GM12878 (cell line): ENCODE data around the gene CELSR2. TPM values are rescaled to one million over a fixed set of nuclear protein-coding genes. Genes with fewer than 3 reads are reported as not detected.

ENCODE experiments used
- ATAC-seq: fragments of 200-7000 bp; cut with Tn5 transposase; 3 replicates; pipeline ENCODE4 v1.9.1; 2020; ENCODE audit warnings: mild to moderate bottlenecking, moderate library complexity
- BruUV-seq: library from RNA; stranded (reverse); fragments of 400-500 nt; replicated peaks from 2 replicates; lab custom pipeline; 2021; lab: Mats Ljungman, UMichigan
- CTCF ChIA-PET: fragments of 300-600 bp; sonication (Branson Sonifier 250); formaldehyde crosslinking; extraction: SDS; loops from one replicate; lab custom pipeline; 2021; ENCODE audit warnings: inconsistent platforms; lab: Yijun Ruan, JAX
- POLR2A ChIA-PET: fragments of 350-600 bp; formaldehyde crosslinking; extraction: SDS; loops from one replicate; lab custom pipeline; 2021; ENCODE audit warnings: inconsistent platforms; lab: Charles Lee
- RAD21 ChIA-PET: fragments of 300-600 bp; sonication (Branson Sonifier 250); formaldehyde crosslinking; loops from one replicate; lab custom pipeline; 2023; ENCODE audit warnings: antibody characterized with exemption; ENCODE audit not compliant: unreplicated experiment; lab: Charles Lee
- SMC1A ChIA-PET: fragments of 300-600 bp; sonication (Branson Sonifier 250); formaldehyde crosslinking; loops from one replicate; lab custom pipeline; 2023; ENCODE audit not compliant: unreplicated experiment, uncharacterized antibody; lab: Charles Lee
- DNase-seq: peaks from one replicate; pipeline ENCODE4 v3.0.0-alpha.2; 2011; ENCODE audit warnings: low read depth, low spot score
- FAIRE-seq: peaks from 3 replicates; lab custom pipeline; 2011; peaks lifted over from hg19 to GRCh38; lab: Jason Lieb, UNC
- H2AFZ ChIP-seq: 2 replicates; pipeline ENCODE4 v1.6.0; 2011; ENCODE audit warnings: low read depth, low read length, control low read depth; ENCODE audit not compliant: control insufficient read depth
- H3K27ac ChIP-seq: 2 replicates; pipeline ENCODE4 v1.5.1; 2011; ENCODE audit warnings: control low read depth; ENCODE audit not compliant: control insufficient read depth, insufficient read depth
- H3K27me3 ChIP-seq, 2 experiments: replicated peaks in 1 of 2; 2 replicates each; pipeline versions ENCODE4 v1.6.0 to v1.6.1; 2011; ENCODE audit warnings: low read length in 1 of 2; ENCODE audit not compliant: control insufficient read depth in 2 of 2, insufficient read depth in 2 of 2
- H3K36me3 ChIP-seq, 2 experiments: 2 replicates each; pipeline ENCODE4 v1.5.1; 2011; ENCODE audit warnings: low read length in 1 of 2; ENCODE audit not compliant: control insufficient read depth in 2 of 2, insufficient read depth in 2 of 2
- H3K4me1 ChIP-seq: 2 replicates; pipeline ENCODE4 v1.6.1; 2011; ENCODE audit warnings: mild to moderate bottlenecking, low read length, moderate library complexity, mixed read lengths; ENCODE audit not compliant: control insufficient read depth, insufficient read depth
- H3K4me2 ChIP-seq: 2 replicates; pipeline ENCODE4 v1.6.0; 2011; ENCODE audit warnings: control low read depth; ENCODE audit not compliant: control insufficient read depth, insufficient read depth
- H3K4me3 ChIP-seq: fragments of 200-600 bp; sonication (generic); 2 replicates; pipeline ENCODE4 v1.5.1; 2016
- H3K79me2 ChIP-seq: 2 replicates; pipeline ENCODE4 v1.6.0; 2011; ENCODE audit warnings: low read length; ENCODE audit not compliant: control insufficient read depth, insufficient read depth
- H3K9ac ChIP-seq: 2 replicates; pipeline ENCODE4 v1.8.0; 2011; ENCODE audit warnings: low read length, control low read depth, mixed read lengths; ENCODE audit not compliant: control insufficient read depth, insufficient read depth
- H3K9me3 ChIP-seq: replicated peaks from 3 replicates; pipeline ENCODE4 v1.5.1; 2011; ENCODE audit warnings: mild to moderate bottlenecking, low read length; ENCODE audit not compliant: control insufficient read depth, insufficient read depth
- H4K20me1 ChIP-seq: 2 replicates; pipeline ENCODE4 v1.6.0; 2011; ENCODE audit not compliant: control insufficient read depth, insufficient read depth
- CBFB ChIP-seq: IDR thresholded peaks from 2 replicates; pipeline ENCODE4 v1.6.1; 2016; ENCODE audit warnings: antibody characterized with exemption, low read depth
- E2F8 ChIP-seq: fragments of 450-650 bp; IDR thresholded peaks from 2 replicates; pipeline ENCODE4 v1.6.1; 2018; ENCODE audit warnings: mild to moderate bottlenecking, low read depth, moderate library complexity; ENCODE audit not compliant: partially characterized antibody
- FOS ChIP-seq: IDR thresholded peaks from 3 replicates; pipeline ENCODE4 v1.6.1; 2011; ENCODE audit warnings: borderline replicate concordance; ENCODE audit not compliant: insufficient read length; ENCODE audit errors: extremely low read depth
- HDAC2 ChIP-seq: fragments of 200-600 bp; sonication (generic); IDR thresholded peaks from 2 replicates; pipeline ENCODE4 v1.6.1; 2017
- HDGF ChIP-seq: fragments of 450-650 bp; IDR thresholded peaks from 2 replicates; pipeline ENCODE4 v1.6.1; 2016; ENCODE audit warnings: antibody characterized with exemption
- HSF1 ChIP-seq: fragments of 150-350 bp; IDR thresholded peaks from 2 replicates; pipeline ENCODE4 v1.6.1; 2014; ENCODE audit warnings: mild to moderate bottlenecking, low read depth, low read length
- MTA2 ChIP-seq: fragments of 450-650 bp; IDR thresholded peaks from 2 replicates; pipeline ENCODE4 v1.6.1; 2016; ENCODE audit warnings: low read depth, mild to moderate bottlenecking, moderate library complexity
- PAX5 ChIP-seq: IDR thresholded peaks from 2 replicates; pipeline ENCODE4 v1.6.1; 2011; ENCODE audit warnings: low read depth, low read length, borderline replicate concordance
- SKIL ChIP-seq: fragments of 450-650 bp; IDR thresholded peaks from 2 replicates; pipeline ENCODE4 v1.6.1; 2017; ENCODE audit warnings: mild to moderate bottlenecking, low read depth, inconsistent platforms; ENCODE audit not compliant: poor library complexity, severe bottlenecking
- YBX1 ChIP-seq: fragments of 450-650 bp; IDR thresholded peaks from 2 replicates; pipeline ENCODE4 v1.6.1; 2016; ENCODE audit warnings: antibody characterized with exemption
- YY1 ChIP-seq: IDR thresholded peaks from 2 replicates; pipeline ENCODE4 v1.6.1; 2011; ENCODE audit warnings: low read depth, mild to moderate bottlenecking, low read length
- ZNF24 ChIP-seq: fragments of 450-650 bp; IDR thresholded peaks from 2 replicates; pipeline ENCODE4 v1.6.1; 2017; ENCODE audit warnings: antibody characterized with exemption, mild to moderate bottlenecking
- WGBS: methylation state at CpG from one replicate; pipeline ENCODE4 v1.1.6; 2016; ENCODE audit warnings: low lambda C conversion rate; ENCODE audit not compliant: insufficient replicate concordance, insufficient coverage; ENCODE audit errors: missing lambda C conversion rate; 5-methylcytosine and 5-hydroxymethylcytosine counted together
- in situ Hi-C: fragments of 300-500 bp; cut with MboI; formaldehyde crosslinking; loops from 9 replicates; pipeline ENCODE4 v1.14.3; 2018; ENCODE audit warnings: mixed read lengths
- intact Hi-C: fragments of 100-400 bp; cut with micrococcal nuclease; formaldehyde crosslinking; loops from one replicate; pipeline ENCODE4 v1.14.2; 2022; ENCODE audit not compliant: unreplicated experiment
- polyA plus RNA-seq, 11 experiments: library from polyadenylated mRNA; depleted of rRNA in 4 of 11; unstranded in 6 of 11; stranded (reverse) in 5 of 11; fragments of >200 nt; fragmentation: Nextera tagmentation in 4 of 11; fragmentation: Illumina TruSeq in 1 of 11; extraction: Ambion mirVana in 4 of 11; extraction: Trizol in 1 of 11; gene quantifications; 1 replicate in 1 of 11; 2 replicates in 10 of 11; pipeline versions ENCODE4 v1.2.1 to v1.2.3, GENCODE V29; 2011 to 2016; ENCODE audit warnings: inconsistent platforms in 2 of 11, missing spikeins in 2 of 11, low read depth in 1 of 11
- total RNA-seq, 4 experiments: library from RNA; depleted of rRNA in 3 of 4; stranded (reverse); fragments of >200 nt in 3 of 4; fragmentation: Illumina TruSeq in 1 of 4; extraction: Trizol in 1 of 4; gene quantifications; 2 replicates each; pipeline versions ENCODE4 v1.2.1 to v1.2.3, GENCODE V29; 2013 to 2021
- TF ChIP-seq, protein P1 (sequence below): fragments of 450-650 bp; formaldehyde crosslinking; IDR thresholded peaks from 2 replicates; pipeline ENCODE4 v1.4.0; 2022; ENCODE audit warnings: mild to moderate bottlenecking, moderate library complexity
- TF ChIP-seq, protein P2 (sequence below): IDR thresholded peaks from 2 replicates; pipeline ENCODE4 v1.6.1; 2011; ENCODE audit warnings: borderline replicate concordance, low read depth, mild to moderate bottlenecking, moderate library complexity, mixed read lengths, low read length; ENCODE audit not compliant: insufficient read depth; ENCODE audit errors: extremely low read length

The CELSR2 gene
- total and polyA plus RNA-seq, 10 of the 15 experiments (the other 5 are each of a cell fraction or from before 2014, with no cell fraction given), result under 0.01 to 0.15 (median 0.04) TPM; not detected in 2

DNA sequence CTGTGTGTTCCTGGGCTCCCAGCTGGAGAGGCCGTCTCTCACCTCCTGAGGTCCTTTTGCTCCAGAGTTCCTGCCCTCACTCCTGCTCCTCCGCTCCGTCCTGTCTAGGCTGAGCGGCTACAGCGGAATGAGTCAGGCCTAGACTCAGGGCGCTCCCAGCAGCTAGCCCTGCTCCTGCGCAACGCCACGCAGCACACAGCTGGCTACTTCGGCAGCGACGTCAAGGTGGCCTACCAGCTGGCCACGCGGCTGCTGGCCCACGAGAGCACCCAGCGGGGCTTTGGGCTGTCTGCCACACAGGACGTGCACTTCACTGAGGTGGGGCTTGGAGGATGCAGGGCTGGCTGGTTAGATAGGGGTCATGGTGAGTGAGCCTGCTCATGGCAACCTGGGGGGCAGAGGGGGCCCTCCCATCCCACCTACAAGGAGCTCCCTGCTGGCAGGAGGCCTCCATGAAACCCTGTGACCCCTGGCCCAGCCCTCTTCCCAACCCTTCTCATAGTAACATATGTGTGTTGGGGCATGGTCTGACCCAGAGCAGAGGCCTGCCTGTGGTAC is 18.5 kb downstream of the CELSR2 start:
- RAD21 ChIA-PET, result interaction anchor here (1.3 kb wide), 1 partner anchor 265 kb away, joined by 3 read pairs; no protein-coding TSS in a partner anchor
- H3K4me2 ChIP-seq, result no peak overlapping the region
- POLR2A ChIA-PET, result no interaction called here
- in situ Hi-C loops (no loop called here), intact Hi-C loops (no loop called here)
- H3K4me1 ChIP-seq, result no peaks in the 10 kb centered on the region
- H3K79me2 ChIP-seq, result no peaks in the 10 kb centered on the region
- no peak overlapping the region for H3K27ac ChIP-seq
- H3K27me3 ChIP-seq, result no peaks in the 10 kb centered on the region
- SMC1A ChIA-PET, result no interaction called here
- no peak overlapping the region for H3K4me3 ChIP-seq
- H3K9ac ChIP-seq, result no peak overlapping the region
- no peaks in the 10 kb centered on the region for H3K9me3 ChIP-seq
- no TSS peak for BruUV-seq
- no peak overlapping the region for H2AFZ ChIP-seq
- WGBS, result 72% methylated on average over 17 of the region's 17 CpGs
- DNase-seq, result no peak
- no peaks in the 10 kb centered on the region for H4K20me1 ChIP-seq
- CTCF ChIA-PET, result interaction anchor here (0.9 kb wide), 1 partner anchor 265 kb away, joined by 4 read pairs; no protein-coding TSS in a partner anchor
- no peaks in the 10 kb centered on the region for H3K36me3 ChIP-seq
- FAIRE-seq, result no peak
- no peak for ATAC-seq
- no peak for TF ChIP-seq PAX5
- no peak for TF ChIP-seq ZNF24
- no peak for TF ChIP-seq CBFB
- TF ChIP-seq, protein P1, sequence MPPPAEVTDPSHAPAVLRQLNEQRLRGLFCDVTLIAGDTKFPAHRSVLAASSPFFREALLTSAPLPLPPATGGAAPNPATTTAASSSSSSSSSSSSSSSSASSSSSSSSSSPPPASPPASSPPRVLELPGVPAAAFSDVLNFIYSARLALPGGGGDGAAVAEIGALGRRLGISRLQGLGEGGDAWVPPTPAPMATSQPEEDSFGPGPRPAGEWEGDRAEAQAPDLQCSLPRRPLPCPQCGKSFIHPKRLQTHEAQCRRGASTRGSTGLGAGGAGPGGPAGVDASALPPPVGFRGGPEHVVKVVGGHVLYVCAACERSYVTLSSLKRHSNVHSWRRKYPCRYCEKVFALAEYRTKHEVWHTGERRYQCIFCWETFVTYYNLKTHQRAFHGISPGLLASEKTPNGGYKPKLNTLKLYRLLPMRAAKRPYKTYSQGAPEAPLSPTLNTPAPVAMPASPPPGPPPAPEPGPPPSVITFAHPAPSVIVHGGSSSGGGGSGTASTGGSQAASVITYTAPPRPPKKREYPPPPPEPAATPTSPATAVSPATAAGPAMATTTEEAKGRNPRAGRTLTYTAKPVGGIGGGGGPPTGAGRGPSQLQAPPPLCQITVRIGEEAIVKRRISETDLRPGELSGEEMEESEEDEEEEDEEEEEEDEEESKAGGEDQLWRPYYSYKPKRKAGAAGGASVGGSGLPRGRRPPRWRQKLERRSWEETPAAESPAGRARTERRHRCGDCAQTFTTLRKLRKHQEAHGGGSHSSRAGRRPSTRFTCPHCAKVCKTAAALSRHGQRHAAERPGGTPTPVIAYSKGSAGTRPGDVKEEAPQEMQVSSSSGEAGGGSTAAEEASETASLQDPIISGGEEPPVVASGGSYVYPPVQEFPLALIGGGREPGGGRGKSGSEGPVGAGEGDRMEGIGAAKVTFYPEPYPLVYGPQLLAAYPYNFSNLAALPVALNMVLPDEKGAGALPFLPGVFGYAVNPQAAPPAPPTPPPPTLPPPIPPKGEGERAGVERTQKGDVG (CRISPR knock-in tag), result no peak
- no peak for TF ChIP-seq HDGF
- no peak for TF ChIP-seq HDAC2
- TF ChIP-seq, protein P2, sequence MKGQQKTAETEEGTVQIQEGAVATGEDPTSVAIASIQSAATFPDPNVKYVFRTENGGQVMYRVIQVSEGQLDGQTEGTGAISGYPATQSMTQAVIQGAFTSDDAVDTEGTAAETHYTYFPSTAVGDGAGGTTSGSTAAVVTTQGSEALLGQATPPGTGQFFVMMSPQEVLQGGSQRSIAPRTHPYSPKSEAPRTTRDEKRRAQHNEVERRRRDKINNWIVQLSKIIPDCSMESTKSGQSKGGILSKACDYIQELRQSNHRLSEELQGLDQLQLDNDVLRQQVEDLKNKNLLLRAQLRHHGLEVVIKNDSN, result no peak
- no peak for TF ChIP-seq YBX1
- TF ChIP-seq E2F8, result no peak
- no peak for TF ChIP-seq YY1
- no peak for TF ChIP-seq FOS
- TF ChIP-seq HSF1, result no peak
- no peak for TF ChIP-seq SKIL
- no peak for TF ChIP-seq MTA2
